ENCODE measurements around the gene MED15. TPM values are rescaled to one million over a fixed set of nuclear protein-coding genes. Genes with fewer than 3 reads are reported as not detected.
"Not testable (repeated sequence)": the region's sequence is repeated elsewhere in the genome, so short reads cannot be mapped to it uniquely, and the experiment has no call there.

The MED15 gene
- total RNA-seq, 1 experiment from 2014 or later: 19.0 TPM

DNA sequence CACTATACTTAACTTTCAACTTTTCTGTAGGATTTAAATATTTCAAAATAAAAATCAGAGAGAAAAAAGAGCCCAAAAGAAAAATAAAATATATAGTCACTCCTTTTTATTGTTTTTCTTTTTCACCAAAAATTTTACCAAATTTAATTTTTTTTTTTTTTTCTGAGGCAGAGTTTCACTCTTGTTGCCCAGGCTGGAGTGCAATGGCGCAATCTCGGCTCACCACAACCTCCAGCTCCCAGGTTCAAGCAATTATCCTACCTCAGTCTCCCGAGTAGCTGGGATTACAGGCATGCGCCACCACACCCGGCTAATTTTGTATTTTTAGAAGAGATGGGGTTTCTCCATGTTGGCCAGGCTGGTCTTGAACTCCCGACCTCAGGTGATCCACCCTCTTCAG is 29.4 kb upstream of the MED15 start:
- DNase-seq (ENCODE audit: low spot score); in situ Hi-C loops (cut with HindIII; ENCODE audit: low sequenced_read_pairs): not testable (repeated sequence)

DNA sequence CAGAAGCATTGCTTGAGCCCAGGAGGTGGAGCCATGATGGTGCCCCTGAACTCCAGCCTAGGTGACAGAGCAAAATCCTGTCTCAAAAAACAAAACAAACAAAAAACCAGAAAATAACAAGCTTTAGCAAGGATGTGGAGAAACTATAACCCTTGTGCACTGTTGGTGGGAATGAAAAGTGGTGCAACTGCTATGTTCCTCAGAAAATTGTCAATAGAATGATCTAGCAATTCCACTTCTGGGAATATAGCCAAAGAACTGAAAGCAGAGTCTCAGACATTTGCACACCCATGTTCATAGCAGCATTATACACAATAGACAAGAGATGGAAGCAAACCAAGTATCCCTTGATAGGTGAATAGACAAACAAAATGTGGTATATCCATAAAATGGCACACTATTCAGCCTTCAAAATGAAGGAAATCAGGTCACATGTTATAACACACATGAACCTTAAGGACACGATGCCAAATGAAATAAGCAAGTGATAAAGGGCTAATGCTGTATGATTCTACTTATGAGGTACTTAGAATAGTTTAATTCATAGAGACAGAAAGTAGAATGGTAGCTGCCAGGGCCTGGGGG is 27.7 kb upstream of the MED15 start:
- in situ Hi-C loops (cut with HindIII; ENCODE audit: low sequenced_read_pairs): no loop called here
- no peak for DNase-seq (ENCODE audit: low spot score)

DNA sequence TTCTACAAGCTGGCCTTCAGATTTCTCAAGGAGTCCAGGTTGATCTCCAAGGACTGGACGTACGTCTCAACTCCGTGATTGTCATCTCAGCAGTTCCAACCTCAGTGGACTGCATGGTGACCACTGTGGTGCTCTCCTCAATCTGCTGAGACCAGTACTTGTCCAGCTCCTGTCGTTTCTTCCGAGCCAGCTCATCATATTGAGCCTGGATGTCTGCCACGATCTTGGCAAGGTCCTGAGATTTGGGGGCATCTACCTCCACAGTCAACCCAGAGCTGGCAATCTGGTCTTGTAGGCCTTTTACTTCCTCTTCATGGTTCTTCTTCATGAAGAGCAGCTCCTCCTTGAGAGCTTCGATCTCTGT is 24.3 kb upstream of the MED15 start:
- DNase-seq (ENCODE audit: low spot score); in situ Hi-C loops (cut with HindIII; ENCODE audit: low sequenced_read_pairs): not testable (repeated sequence)

DNA sequence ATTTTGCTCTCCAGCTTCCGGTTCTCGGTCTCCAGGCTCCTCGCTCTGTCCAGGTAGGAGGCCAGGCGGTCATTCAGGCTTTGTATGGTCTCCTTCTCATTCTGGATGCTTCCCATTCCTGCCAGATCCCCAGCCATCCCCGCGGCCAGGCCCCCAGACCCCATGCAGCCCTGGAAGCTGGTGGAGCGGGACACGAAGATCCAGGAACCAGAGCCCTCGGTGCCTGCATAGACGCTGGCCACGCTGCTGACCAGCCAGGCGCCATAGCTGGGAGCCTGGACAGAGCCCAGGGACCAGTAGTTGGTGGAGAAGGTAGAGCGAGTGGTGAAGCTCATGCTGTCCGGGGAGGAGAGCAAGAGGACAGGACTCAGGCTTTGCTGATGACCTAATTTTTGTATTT is 23.6 kb upstream of the MED15 start:
- in situ Hi-C loops (cut with HindIII; ENCODE audit: low sequenced_read_pairs): no loop called here
- no peak for DNase-seq (ENCODE audit: low spot score)

DNA sequence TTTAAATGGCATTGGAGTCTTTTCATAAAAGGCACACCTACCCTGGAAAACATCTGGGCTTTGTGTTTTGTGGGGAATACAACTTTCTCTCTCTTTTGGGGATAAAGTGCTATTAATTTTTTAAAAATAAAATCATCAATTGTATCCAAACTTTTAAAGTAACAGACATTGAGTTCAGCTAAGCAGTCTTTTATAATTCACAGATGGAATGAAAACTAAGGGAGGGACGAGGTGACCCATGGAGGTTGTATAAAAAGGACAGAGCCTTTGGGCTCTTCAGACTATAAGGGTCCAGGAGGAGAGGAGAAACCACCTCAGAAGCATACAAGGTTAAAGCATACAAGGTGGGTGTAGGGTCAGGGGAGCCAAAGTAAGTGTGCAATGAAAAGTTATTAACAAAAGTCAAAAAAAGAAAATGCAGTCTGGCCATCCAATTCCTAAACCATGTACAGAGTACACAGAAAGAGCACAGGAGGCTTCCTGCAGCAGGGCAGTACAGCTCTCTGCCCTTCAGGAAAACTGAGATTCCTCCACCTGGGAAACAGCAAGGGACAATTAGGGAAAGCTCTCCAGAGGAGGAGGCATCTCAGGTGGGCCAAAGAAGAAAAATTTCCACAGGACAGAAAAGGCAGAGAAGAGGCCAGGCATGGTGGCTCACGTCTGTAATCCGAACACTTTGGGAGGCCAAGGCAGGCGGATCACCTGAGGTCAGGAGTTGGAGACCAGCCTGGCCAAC is 22.3 kb upstream of the MED15 start:
- no peak for DNase-seq (ENCODE audit: low spot score)
- in situ Hi-C loops (cut with HindIII; ENCODE audit: low sequenced_read_pairs): no loop called here

DNA sequence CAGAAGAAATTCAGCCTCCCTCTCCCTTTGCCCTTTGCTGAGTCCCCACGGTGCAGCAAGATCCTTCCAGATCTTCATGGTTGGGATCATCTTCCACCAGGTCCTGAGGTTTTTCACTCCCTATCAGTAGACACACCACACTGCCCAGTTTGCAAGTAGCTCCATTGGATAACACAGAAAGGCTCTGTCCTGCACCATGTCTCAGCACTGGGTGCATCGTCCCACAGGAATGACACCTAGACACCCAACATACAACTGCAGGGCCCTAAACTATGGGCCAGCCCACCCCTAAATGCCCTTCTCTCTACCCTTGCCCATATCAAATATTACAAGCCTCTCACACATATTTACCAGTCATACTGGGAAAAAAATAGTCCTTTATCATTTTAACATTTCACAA is 21.2 kb upstream of the MED15 start:
- in situ Hi-C loops (cut with HindIII; ENCODE audit: low sequenced_read_pairs): no loop called here
- DNase-seq (ENCODE audit: low spot score): no peak

DNA sequence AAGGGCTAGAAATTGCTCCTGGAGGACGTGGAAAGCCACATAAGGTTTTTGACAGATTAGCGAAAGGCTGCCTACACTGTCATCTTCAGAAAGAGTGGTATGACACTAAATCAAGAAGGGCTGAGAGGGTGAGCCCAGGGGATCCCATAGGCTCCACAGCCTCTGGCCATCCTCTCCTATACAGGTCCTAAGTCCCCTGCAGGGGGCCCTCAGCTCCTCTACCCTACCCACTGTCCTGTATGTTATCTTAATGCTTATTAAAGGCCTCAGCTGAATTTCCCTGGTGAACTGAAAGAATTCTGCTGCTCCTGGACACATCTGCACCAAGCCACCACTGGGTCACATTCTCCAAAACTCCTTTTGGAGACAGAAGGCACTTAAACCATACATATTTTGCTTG is 19.7 kb upstream of the MED15 start:
- DNase-seq (ENCODE audit: low spot score): no peak
- in situ Hi-C loops (cut with HindIII; ENCODE audit: low sequenced_read_pairs): no loop called here

DNA sequence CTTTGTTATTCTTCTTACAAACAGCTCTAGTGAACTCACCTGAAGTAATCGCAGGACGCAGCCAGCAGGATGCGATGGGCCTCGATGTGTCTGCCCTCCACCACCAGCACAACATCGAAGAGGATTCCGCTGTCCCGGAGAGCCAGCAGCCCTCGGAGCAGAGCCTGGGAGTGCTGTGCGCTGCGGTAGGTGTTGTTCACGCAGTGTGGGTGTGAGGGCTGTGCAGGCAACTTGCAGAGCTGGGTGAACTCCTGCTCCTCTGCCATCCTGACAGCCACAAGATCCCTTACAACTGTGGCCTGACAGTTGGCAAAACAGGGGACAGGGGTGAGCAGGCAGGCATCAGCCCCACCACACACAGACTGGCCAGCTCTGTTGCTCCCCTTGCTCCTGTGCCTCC is 18.5 kb upstream of the MED15 start:
- in situ Hi-C loops (cut with HindIII; ENCODE audit: low sequenced_read_pairs): no loop called here
- no peak for DNase-seq (ENCODE audit: low spot score)

DNA sequence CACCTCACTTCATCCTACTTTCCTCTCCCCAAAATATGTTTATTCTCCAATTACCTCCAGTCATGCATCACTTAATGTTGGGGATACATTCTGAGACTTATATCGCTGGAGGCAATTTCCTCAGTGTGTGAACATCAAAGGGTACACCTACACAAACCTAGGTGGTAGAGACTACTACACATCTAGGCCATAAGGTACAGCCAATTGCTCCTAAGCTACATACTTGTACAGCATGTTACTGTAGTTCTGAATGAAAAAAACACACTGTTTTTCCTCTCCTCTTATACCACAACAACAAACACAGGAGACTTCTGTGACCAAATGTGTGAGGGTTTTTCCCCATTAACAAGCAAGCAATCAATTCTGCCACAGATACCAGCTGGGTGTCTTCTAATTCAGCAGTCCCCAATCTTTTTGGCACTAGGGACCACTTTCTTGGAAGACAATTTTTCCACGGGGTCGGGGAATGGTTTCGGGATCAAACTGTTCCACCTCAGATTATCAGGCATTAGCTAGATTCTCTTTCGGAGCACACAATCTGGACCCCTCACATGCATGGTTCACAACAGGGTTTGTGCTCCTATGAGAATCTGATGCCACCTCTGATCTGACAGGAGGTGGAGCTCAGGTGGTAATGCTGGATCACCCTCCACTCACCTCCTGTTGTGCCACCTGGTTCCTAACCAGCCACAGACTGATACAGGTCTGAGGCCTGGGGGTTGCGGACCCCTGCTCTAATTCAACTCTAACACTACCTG is 17.0 kb upstream of the MED15 start:
- in situ Hi-C loops (cut with HindIII; ENCODE audit: low sequenced_read_pairs): no loop called here
- no peak for DNase-seq (ENCODE audit: low spot score)

DNA sequence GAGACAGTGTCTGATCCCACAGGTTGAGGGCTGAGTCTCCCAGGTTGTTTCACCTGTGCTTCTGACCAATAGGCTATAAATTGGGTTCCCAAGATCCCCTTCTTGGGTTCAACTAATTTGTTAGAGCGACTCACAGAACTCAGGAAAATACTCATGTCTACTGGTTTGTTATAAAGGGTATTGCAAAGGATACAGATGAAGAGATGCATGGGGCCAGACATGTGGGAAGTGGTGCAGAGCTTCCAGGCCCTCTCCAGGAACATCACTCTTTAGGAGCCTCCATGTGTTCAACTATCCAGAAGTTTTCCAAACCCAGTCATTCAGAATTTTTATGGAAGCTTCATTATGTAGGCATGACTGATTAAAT is 16.5 kb upstream of the MED15 start:
- in situ Hi-C loops (cut with HindIII; ENCODE audit: low sequenced_read_pairs): no loop called here
- DNase-seq (ENCODE audit: low spot score): no peak

DNA sequence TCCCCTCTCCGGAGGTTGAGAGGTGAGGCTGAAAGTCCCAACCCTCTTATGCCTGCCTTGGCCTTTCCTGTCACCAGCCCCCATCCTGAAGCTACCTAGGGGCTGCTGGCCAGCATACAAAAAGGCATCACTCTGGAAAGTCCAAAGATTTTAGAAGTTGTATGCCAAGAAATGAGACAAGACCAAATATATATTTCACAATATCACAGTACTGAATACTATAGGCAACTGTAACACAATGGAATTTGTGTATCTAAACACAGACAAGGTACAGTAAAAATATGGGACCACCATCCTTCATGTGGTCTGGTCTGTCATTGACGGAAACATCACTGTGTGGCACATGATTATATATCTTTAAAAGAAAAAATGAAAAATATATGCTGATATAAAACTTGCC is 16.1 kb upstream of the MED15 start:
- in situ Hi-C loops (cut with HindIII; ENCODE audit: low sequenced_read_pairs): no loop called here
- no peak for DNase-seq (ENCODE audit: low spot score)

DNA sequence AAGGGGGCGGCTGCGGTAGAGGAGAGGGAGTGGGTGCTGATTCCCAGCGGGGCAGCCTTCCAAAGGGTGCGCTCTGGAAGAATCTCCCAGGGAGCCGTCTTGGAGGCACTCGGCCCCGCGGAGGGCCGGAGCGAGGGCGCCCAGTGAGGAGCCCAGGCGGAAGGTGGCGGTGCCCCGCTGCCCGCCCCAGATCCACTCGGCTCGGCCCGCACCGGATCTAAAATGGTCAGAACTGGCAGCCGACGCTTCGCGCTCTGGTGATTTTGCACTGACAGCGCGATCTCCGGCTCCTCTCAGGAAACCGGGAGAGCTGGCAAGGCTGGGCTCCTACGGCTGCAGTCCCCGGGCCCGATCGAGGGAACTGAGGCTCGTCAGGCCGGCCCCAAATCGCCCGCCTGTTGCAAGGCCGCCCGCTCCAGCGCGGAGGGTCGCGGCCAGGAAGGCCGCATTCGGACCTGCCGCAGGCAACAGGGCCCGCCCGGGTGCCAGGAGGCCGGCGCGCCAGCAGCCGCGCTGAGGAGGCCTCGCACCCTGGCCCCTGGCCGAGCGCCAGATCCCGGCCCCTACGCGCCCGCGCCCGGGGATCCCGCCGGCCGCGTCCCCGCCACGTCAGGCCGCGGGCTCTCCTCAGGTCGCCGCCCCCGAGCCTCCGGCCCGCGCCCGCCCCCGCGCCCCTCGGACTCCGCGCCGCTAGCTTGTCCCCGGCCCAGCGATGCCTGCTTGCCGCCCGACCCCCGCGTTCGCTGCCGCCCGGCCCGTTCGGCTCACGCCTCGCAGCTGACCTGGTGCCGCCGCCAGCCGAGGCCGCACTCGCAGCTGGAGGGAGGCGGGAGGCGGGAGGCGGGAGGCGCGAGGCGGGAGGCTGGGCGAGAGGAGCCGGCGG is 12.2 kb upstream of the MED15 start, which contains the start of gene KLHL22:
Gene KLHL22, minus strand, starts transcription at position 818 of the 883 bp plus-strand sequence. CDS start 6,584 bp downstream, outside the sequence.
- in situ Hi-C loops (cut with HindIII; ENCODE audit: low sequenced_read_pairs): no loop called here
- peak; percentile 48 for DNase-seq (ENCODE audit: low spot score)

DNA sequence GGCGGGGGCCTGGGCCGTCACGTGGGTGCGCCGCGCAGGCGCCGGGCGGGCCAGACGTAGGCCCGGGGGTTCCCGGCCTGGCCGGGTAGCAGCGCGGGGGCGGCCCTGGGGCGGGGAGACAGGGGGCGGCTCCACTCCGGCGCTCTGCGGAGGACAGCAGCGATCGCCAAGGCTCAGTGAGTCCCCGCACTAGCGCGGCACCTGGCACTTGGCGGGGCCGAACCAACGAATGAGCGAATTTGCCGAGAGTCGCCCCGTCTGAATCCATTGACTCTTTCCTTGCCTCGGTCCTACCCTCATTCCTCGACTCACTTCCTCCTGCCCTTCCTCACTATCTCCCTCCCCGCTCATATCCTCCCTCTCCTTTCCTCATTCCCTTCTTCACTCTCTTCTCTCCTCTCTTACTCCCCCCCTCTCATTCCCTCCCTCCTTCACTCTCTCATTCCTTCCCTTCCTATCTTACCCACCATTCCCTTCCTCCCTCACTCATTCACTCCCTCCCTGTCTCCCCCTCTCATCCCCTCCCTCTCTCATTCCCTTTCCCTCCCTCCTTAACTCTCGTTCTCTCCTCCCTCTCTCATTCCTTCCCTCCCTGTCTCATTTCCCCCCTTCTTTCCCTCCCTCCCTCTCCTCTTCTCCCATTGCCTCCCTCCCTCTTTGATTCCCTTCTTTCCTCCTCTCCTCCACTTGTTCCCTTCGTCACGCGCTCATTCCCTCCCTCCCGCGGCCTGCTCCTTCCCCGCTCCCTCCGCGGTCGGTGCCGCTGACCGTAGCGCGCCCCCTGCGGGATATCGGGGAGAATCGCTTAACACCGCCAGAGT is 11.3 kb upstream of the MED15 start:
- DNase-seq (ENCODE audit: low spot score): peak; percentile 94
- in situ Hi-C loops (cut with HindIII; ENCODE audit: low sequenced_read_pairs): no loop called here

DNA sequence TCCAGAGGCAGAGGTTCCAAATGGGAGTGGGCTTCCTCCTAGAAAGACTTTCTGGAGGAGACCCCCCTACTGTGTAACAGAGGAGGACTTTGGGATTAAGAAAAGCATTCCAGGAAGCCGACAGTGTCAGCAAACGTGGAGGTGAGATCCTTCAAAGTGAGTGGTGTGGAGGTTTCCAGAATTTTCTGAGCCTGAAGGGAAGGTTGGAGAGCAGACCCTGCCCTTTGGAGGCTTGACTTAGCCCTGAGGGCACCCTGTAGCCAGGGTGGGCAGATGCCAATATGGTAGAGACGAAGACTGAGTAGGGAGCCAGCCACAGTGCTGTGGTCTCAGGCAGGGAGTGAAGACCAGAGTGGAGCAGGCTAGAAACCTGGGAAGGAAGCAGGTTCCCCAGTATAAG is 10.0 kb upstream of the MED15 start:
- no peak for DNase-seq (ENCODE audit: low spot score)
- in situ Hi-C loops (cut with HindIII; ENCODE audit: low sequenced_read_pairs): no loop called here

DNA sequence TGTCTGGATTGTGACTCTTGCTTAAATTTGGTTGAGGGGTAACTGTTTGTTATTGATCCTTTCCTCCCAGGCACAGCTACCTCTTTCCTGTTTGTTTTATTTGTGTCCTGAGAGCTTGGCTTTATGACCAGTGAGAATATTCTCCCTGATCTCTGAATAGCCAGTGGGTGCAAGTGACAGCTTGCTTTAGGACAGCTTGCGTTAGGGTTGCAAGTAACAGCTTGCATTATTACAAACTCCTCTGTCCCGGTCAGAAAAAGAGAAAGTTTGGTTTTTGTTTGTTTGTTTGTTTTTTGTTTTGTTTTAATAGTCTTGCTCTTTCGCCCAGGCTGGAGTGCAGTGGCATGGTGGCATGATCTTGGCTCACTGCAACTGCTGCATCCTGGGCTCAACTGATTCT is 8.5 kb upstream of the MED15 start:
- in situ Hi-C loops (cut with HindIII; ENCODE audit: low sequenced_read_pairs): no loop called here
- no peak for DNase-seq (ENCODE audit: low spot score)

DNA sequence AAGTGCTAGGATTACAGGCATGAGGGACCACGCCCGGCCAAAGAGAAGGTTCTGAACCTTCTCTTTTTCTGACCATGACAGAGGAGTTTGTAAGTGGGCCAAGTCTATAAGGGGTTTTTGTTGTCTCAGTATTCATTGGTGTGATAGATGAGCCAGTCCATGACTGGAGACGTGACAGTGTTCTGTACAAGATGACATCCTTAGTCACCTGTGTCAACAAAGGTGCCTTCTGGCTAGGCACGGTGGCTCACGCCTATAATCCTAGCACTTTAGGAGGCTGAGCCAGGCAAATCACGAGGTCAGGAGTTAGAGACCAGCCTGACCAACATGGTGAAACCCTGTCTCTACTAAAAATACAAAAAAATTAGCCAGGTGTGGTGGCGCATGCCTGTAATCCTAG is 7.6 kb upstream of the MED15 start:
- in situ Hi-C loops (cut with HindIII; ENCODE audit: low sequenced_read_pairs): no loop called here
- DNase-seq (ENCODE audit: low spot score): no peak

DNA sequence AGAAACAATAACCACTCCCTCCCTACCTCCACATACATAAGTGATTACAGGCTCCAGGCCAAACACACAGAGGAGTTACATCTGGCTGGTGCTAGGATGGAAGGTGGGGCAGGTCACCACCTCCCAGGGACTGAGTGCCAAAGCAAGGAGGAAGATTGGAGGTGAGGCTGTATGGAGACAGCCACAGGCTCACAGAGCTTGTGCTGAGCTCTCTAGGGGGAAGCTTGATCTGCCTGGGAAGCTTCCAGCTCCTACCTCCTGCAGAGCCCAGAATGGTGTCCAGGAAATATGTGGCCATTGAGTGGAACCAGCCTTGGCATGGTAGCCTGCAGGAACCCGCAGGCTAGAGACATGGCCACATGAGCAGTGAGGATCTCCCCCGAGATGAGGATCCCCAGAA is 3.6 kb upstream of the MED15 start:
- in situ Hi-C loops (cut with HindIII; ENCODE audit: low sequenced_read_pairs): no loop called here
- DNase-seq (ENCODE audit: low spot score): no peak

DNA sequence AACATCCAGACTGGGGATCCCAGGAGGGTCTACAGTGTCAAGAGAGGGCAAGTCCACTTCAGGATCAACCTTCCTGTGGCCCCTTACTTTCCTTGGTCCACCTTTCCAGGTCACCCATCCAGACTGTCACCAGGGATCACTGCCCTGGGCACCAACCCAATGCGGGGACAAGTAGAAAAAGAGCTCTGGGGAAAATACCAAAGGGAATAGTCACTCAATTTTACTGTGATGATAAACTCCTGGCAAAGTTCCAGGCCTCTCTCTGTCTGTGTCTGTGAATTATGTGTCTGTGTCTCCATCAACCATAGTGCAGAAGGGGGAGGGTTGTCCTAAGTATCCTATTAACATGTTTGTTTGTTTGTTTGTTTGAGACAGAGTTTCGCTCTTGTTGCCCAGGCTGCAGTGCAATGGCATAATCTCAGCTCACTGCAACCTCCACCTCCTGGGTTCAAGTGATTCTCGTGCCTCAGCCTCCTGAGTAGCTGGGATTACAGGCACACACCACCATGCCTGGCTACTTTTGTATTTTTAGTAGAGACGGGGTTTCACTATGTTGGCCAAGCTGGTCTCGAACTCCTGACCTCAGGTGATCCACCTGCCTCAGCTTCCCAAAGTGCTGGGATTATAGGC is 3.0 kb upstream of the MED15 start:
- DNase-seq (ENCODE audit: low spot score); in situ Hi-C loops (cut with HindIII; ENCODE audit: low sequenced_read_pairs): not testable (repeated sequence)

Measured in G401 (cell line).